Neural cell (in vitro differentiated cells): ENCODE measurements around the gene PLD6.

Experiments
- EP300 ChIP-seq: fragments of 450-650 bp; conservative IDR thresholded peaks from 2 replicates; pipeline ENCODE4 v1.6.1; 2014; ENCODE audit warnings: antibody characterized with exemption, mild to moderate bottlenecking, moderate library complexity; ENCODE audit not compliant: poor library complexity, severe bottlenecking
- EZH2 ChIP-seq: fragments of 200-600, 300-800 bp; shearing (Covaris generic), sonication (generic); IDR thresholded peaks from 2 replicates; pipeline ENCODE4 v1.6.1; 2014; ENCODE audit warnings: antibody characterized with exemption, low read length, borderline replicate concordance, mild to moderate bottlenecking; ENCODE audit not compliant: insufficient read depth, poor library complexity, severe bottlenecking
- MXI1 ChIP-seq: fragments of 450-650 bp; conservative IDR thresholded peaks from 2 replicates; pipeline ENCODE4 v1.6.1; 2014; ENCODE audit warnings: antibody characterized with exemption, mild to moderate bottlenecking; ENCODE audit not compliant: poor library complexity, severe bottlenecking
- POLR2AphosphoS5 ChIP-seq: IDR thresholded peaks from 2 replicates; pipeline ENCODE4 v1.6.1; 2012
- RAD21 ChIP-seq: fragments of 450-650 bp; conservative IDR thresholded peaks from 2 replicates; pipeline ENCODE4 v1.6.1; 2014; ENCODE audit warnings: antibody characterized with exemption, mild to moderate bottlenecking, moderate library complexity
- SMC3 ChIP-seq: fragments of 450-650 bp; conservative IDR thresholded peaks from 2 replicates; pipeline ENCODE4 v1.6.1; 2014; ENCODE audit warnings: antibody characterized with exemption, mild to moderate bottlenecking, moderate library complexity; ENCODE audit not compliant: poor library complexity
- TAF1 ChIP-seq: IDR thresholded peaks from 2 replicates; pipeline ENCODE4 v1.6.1; 2012; ENCODE audit warnings: low read depth
- TF ChIP-seq, protein P1 (sequence below): fragments of 450-650 bp; IDR thresholded peaks from 2 replicates; pipeline ENCODE4 v1.5.1; 2014; ENCODE audit warnings: antibody characterized with exemption, mild to moderate bottlenecking, moderate library complexity; ENCODE audit not compliant: poor library complexity, severe bottlenecking
- TF ChIP-seq, protein P2 (sequence below): IDR thresholded peaks from 2 replicates; pipeline ENCODE4 v1.6.1; 2012; ENCODE audit warnings: borderline replicate concordance

DNA sequence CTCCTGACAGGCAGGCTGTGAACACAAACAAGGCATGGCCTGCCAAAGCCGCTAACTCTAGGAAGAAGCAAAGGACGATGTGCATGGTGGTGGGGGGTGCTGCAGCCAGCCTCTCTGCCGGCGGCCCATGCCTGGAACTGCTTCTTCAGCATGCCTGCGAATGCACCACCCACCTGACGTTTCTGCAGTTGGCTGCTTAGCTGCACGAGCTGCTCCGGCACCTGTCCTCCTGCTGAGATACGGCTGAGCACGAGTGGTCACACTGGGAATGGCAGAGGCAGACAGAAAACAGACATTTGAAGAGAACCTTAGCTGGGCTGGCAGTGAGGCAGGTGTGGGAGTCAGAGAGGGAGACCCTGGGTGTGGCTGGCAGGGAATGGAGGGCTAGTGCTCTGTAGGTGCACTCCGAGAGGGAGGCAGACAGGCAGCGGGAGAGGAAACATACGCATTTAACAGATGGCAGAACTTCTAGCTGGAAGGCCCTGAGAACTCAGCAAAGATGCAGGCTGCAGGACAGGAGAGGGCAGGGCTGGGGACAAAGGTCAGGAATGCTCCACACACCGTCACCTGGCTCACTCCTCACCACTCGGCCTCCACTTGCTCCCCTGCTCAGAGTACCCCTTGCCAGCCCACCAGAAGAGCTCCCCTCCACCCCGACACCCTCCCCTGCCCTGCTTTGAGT, 25.6 kb upstream of the PLD6 start:
- TF ChIP-seq, protein P1, sequence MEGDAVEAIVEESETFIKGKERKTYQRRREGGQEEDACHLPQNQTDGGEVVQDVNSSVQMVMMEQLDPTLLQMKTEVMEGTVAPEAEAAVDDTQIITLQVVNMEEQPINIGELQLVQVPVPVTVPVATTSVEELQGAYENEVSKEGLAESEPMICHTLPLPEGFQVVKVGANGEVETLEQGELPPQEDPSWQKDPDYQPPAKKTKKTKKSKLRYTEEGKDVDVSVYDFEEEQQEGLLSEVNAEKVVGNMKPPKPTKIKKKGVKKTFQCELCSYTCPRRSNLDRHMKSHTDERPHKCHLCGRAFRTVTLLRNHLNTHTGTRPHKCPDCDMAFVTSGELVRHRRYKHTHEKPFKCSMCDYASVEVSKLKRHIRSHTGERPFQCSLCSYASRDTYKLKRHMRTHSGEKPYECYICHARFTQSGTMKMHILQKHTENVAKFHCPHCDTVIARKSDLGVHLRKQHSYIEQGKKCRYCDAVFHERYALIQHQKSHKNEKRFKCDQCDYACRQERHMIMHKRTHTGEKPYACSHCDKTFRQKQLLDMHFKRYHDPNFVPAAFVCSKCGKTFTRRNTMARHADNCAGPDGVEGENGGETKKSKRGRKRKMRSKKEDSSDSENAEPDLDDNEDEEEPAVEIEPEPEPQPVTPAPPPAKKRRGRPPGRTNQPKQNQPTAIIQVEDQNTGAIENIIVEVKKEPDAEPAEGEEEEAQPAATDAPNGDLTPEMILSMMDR, result no peak
- no peak for TF ChIP-seq POLR2AphosphoS5
- TF ChIP-seq RAD21, result no peak
- TF ChIP-seq EZH2, result no peak
- no peak for TF ChIP-seq SMC3
- no peak for TF ChIP-seq EP300
- TF ChIP-seq, protein P2, sequence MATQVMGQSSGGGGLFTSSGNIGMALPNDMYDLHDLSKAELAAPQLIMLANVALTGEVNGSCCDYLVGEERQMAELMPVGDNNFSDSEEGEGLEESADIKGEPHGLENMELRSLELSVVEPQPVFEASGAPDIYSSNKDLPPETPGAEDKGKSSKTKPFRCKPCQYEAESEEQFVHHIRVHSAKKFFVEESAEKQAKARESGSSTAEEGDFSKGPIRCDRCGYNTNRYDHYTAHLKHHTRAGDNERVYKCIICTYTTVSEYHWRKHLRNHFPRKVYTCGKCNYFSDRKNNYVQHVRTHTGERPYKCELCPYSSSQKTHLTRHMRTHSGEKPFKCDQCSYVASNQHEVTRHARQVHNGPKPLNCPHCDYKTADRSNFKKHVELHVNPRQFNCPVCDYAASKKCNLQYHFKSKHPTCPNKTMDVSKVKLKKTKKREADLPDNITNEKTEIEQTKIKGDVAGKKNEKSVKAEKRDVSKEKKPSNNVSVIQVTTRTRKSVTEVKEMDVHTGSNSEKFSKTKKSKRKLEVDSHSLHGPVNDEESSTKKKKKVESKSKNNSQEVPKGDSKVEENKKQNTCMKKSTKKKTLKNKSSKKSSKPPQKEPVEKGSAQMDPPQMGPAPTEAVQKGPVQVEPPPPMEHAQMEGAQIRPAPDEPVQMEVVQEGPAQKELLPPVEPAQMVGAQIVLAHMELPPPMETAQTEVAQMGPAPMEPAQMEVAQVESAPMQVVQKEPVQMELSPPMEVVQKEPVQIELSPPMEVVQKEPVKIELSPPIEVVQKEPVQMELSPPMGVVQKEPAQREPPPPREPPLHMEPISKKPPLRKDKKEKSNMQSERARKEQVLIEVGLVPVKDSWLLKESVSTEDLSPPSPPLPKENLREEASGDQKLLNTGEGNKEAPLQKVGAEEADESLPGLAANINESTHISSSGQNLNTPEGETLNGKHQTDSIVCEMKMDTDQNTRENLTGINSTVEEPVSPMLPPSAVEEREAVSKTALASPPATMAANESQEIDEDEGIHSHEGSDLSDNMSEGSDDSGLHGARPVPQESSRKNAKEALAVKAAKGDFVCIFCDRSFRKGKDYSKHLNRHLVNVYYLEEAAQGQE, result no peak
- TF ChIP-seq TAF1, result no peak
- no peak for TF ChIP-seq MXI1
